Psoas muscle (tissue), 8 donors: ENCODE results near the gene GNAS-AS1. TPM values are rescaled to one million over a fixed set of nuclear protein-coding genes. Genes with fewer than 3 reads are reported as not detected.

Experiments
- ATAC-seq, 4 donors: fragments of 200-7000 bp; cut with Tn5 transposase; one replicate each; pipeline ENCODE4 v1.9.1; 2020; ENCODE audit warnings: moderate library complexity in 3 of 4, mild to moderate bottlenecking in 2 of 4
- DNase-seq, 2 donors: peaks; one replicate each; pipeline ENCODE4 v3.0.0-alpha.2; 2020
- H3K27ac ChIP-seq: fragments of 200-600 bp; one replicate; pipeline ENCODE4 v1.8.0; 2022
- H3K27me3 ChIP-seq, 3 donors: fragments of 200-600 bp in 1 of 3; one replicate each; pipeline versions ENCODE4 v1.6.1 to v1.8.0; 2013 to 2022; ENCODE audit warnings: low read length in 2 of 3, mild to moderate bottlenecking in 2 of 3, moderate library complexity in 1 of 3; ENCODE audit not compliant: insufficient read depth in 3 of 3
- H3K36me3 ChIP-seq, 2 donors: fragments of 200-600 bp in 1 of 2; one replicate each; pipeline versions ENCODE4 v1.6.1 to v1.8.0; 2013 to 2022; ENCODE audit warnings: low read depth in 1 of 2, mild to moderate bottlenecking in 1 of 2, moderate library complexity in 1 of 2; ENCODE audit not compliant: insufficient read depth in 1 of 2
- H3K4me1 ChIP-seq: fragments of 200-600 bp; one replicate; pipeline ENCODE4 v1.8.0; 2022
- H3K4me3 ChIP-seq: fragments of 200-600 bp; one replicate; pipeline ENCODE4 v1.8.0; 2022; ENCODE audit warnings: mild to moderate bottlenecking
- H3K9me3 ChIP-seq: fragments of 200-600 bp; one replicate; pipeline ENCODE4 v1.8.0; 2022
- WGBS, 3 donors: extraction: QIAGEN DNeasy Blood & Tissue Kit; methylation state at CpG; one replicate each; pipeline versions ENCODE4 v1.1.6 to v1.1.7; 2013; 5-methylcytosine and 5-hydroxymethylcytosine counted together
- intact Hi-C, 2 donors: fragments of 100-400 bp; cut with DNase I; formaldehyde crosslinking; loops; one replicate each; pipeline versions ENCODE4 v1.11.0 to v1.14.2; 2022
- polyA plus RNA-seq, 3 donors: library from polyadenylated mRNA; stranded (reverse); fragments of 200-250 nt; gene quantifications; one replicate each; pipeline ENCODE4 v1.2.3, GENCODE V29; 2013
- total RNA-seq, 4 donors: library from RNA; stranded (reverse); fragmentation: NEBNext Ultra II Directional in 2 of 4; extraction: Animal tissue kit (Norgen Biotek cat#: 25700) in 2 of 4; gene quantifications; one replicate each; pipeline versions ENCODE4 v1.2.1 to v1.2.4, GENCODE V29; 2021 to 2023
- TF ChIP-seq, protein P1 (sequence below): fragments of 200-600 bp; IDR thresholded peaks from one replicate; pipeline ENCODE4 v1.8.0; 2022; ENCODE audit warnings: antibody characterized with exemption
- donor health status: healthy with polysubstance abuse.
- donor health status: DM: no; HTN: no; CAD: no; lungs with moderate emphysema.
- donor health status: Bipolar disorder and iron deficiency.
- donor health status: healthy.
- donor health status: DM: yes; HTN: yes; CAD: no.
- donor health status: DM: no; HTN: no; CAD: no.
- donor health status: DM: no; HTN: no; CAD: no.
- donor health status: DM: yes; HTN: yes; CAD: no.

GNAS-AS1 gene
- total and polyA plus RNA-seq, 7 donors, result 0.03 to 1.0 (median 0.40) TPM; not detected in 1

DNA sequence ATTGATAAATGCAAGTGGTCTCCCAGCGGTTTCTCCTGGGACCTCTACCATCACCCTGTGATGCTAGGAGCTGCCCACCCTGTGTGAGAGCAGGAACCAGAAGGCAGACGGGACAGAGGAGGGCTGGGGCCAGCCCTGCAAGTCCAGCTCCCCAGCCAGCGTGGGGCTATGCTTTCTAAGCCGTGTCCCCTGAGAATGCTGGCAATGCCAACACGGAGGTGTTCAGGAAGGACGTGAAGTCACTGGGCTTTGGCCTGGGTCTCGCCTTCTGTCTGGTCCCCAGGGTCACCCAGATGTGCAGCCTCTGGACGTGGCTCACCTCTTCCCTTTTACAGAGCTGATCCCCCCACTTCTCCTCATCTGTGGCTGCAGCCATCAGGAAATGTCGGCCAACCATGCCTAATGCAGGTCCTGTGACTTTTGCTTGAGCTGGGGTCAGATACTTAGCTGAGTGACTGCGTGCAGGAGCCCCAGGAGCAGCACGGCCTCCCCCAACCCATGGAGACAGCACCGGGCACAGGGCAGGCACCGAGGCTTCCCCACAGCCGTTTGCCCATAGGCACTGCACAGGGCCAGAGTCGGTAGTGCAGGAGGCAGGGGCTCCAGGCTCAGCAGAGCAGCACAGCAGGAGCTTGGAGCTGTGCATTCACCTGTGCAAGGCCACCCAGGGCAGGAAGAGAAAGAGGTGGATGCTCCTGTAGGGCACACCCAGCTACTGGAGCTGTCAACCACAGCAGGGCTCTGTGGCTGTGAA lies 66.2 kb downstream of the GNAS-AS1 start:
- H3K27me3 ChIP-seq, result peaks cover 0 to 26% (median 2%) of the 10 kb centered on the region in 3 donors
- DNase-seq, result no peak
- no peaks in the 10 kb centered on the region for H3K4me1 ChIP-seq
- intact Hi-C loops, result no loop called here
- no peaks in the 10 kb centered on the region for H3K36me3 ChIP-seq
- ATAC-seq, result no peak
- H3K4me3 ChIP-seq, result no peak overlapping the region
- TF ChIP-seq, protein P1, sequence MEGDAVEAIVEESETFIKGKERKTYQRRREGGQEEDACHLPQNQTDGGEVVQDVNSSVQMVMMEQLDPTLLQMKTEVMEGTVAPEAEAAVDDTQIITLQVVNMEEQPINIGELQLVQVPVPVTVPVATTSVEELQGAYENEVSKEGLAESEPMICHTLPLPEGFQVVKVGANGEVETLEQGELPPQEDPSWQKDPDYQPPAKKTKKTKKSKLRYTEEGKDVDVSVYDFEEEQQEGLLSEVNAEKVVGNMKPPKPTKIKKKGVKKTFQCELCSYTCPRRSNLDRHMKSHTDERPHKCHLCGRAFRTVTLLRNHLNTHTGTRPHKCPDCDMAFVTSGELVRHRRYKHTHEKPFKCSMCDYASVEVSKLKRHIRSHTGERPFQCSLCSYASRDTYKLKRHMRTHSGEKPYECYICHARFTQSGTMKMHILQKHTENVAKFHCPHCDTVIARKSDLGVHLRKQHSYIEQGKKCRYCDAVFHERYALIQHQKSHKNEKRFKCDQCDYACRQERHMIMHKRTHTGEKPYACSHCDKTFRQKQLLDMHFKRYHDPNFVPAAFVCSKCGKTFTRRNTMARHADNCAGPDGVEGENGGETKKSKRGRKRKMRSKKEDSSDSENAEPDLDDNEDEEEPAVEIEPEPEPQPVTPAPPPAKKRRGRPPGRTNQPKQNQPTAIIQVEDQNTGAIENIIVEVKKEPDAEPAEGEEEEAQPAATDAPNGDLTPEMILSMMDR, result no peak
- WGBS, 3 donors, result 66 to 70% (median 68%) methylated on average over 15 of the region's 15 CpGs
- no peaks in the 10 kb centered on the region for H3K9me3 ChIP-seq
- H3K27ac ChIP-seq, result no peak overlapping the region

GRCh38 chr20:58783511-58784011 lies 67.1 kb downstream of the GNAS-AS1 start:
- WGBS, 3 donors, result 37 to 61% (median 47%) methylated on average over 12 of the region's 12 CpGs
- DNase-seq (no peak), ATAC-seq (no peak)
- H3K27ac ChIP-seq, result no peak overlapping the region
- TF ChIP-seq, protein P1, result no peak
- no peaks in the 10 kb centered on the region for H3K9me3 ChIP-seq
- no peaks in the 10 kb centered on the region for H3K4me1 ChIP-seq
- H3K27me3 ChIP-seq, result peaks cover 0 to 26% (median 2%) of the 10 kb centered on the region in 3 donors
- H3K36me3 ChIP-seq, result no peaks in the 10 kb centered on the region
- H3K4me3 ChIP-seq, result no peak overlapping the region
- intact Hi-C loops, result no loop called here

DNA sequence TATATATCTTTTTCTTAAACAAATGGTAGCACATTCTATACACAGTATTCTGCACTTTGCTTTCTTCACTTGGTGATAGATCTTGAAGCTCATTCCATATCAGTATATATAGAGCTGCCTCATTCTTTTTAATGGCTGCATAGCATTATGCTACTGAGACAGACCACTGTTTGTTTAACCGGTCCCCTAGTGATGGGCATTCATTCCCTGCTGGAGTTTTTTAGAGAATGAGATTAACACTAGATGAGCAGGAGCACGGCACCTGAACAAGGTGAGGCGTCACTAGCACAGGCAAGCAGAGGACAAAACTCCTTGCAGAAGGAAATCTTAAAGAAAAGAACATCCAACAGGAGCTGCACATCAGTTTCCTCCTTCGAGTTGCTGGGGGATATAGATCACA lies 69.6 kb downstream of the GNAS-AS1 start:
- intact Hi-C loops, result no loop called here
- TF ChIP-seq, protein P1, result no peak
- Histone ChIP-seq H3K4me1 (no peaks in the 10 kb centered on the region), H3K27me3 (peaks cover 0 to 17% (median 0%) of the 10 kb centered on the region in 3 donors), H3K36me3 (no peaks in the 10 kb centered on the region), H3K4me3 (no peak overlapping the region), H3K9me3 (no peaks in the 10 kb centered on the region), H3K27ac (no peak overlapping the region)
- ATAC-seq, result no peak
- WGBS, 3 donors, result 75 to 78% (median 76%) methylated on average over 4 of the region's 4 CpGs
- DNase-seq, result no peak

- intact Hi-C loops, result no loop called here
- Histone ChIP-seq H3K4me1 (no peaks in the 10 kb centered on the region), H3K4me3 (no peak overlapping the region), H3K27ac (no peak overlapping the region), H3K36me3 (no peaks in the 10 kb centered on the region), H3K9me3 (no peaks in the 10 kb centered on the region), H3K27me3 (peaks cover 0 to 3% (median 0%) of the 10 kb centered on the region in 3 donors)
- DNase-seq, result no peak
- ATAC-seq, result no peak
- TF ChIP-seq, protein P1, result no peak
- 74 to 75% (median 74%) methylated on average over 9 of the region's 9 CpGs for WGBS, 3 donors
These were observed 71.9 kb downstream of the GNAS-AS1 start for GRCh38 chr20:58778760-58779159.
